Neuronal stem cell (in vitro differentiated cells): ENCODE measurements around the gene PACRG.
A peak's percentile ranks its signal among the peaks of the same experiment; 100 is the strongest.

Experiments
- DNase-seq: peaks from one replicate; pipeline ENCODE4 v3.0.0-alpha.2; 2013; ENCODE audit warnings: low spot score
- H2AFZ ChIP-seq: one replicate; pipeline ENCODE4 v1.6.1; 2013; ENCODE audit warnings: mild to moderate bottlenecking, low read length, inconsistent platforms
- H2AK5ac ChIP-seq: 2 replicates; pipeline ENCODE4 v1.6.1; 2013; ENCODE audit warnings: low read depth, mild to moderate bottlenecking, inconsistent platforms, low read length, moderate library complexity, mixed read lengths
- H2BK120ac ChIP-seq: 2 replicates; pipeline ENCODE4 v1.6.1; 2013; ENCODE audit warnings: low read depth, mild to moderate bottlenecking, inconsistent platforms, low read length, moderate library complexity, mixed read lengths
- H2BK12ac ChIP-seq: one replicate; pipeline ENCODE4 v1.6.1; 2013; ENCODE audit warnings: low read length, inconsistent platforms
- H2BK15ac ChIP-seq: 2 replicates; pipeline ENCODE4 v1.6.1; 2013; ENCODE audit warnings: mild to moderate bottlenecking, low read length, inconsistent platforms, mixed read lengths
- H2BK5ac ChIP-seq: one replicate; pipeline ENCODE4 v1.6.1; 2013; ENCODE audit warnings: inconsistent platforms, mild to moderate bottlenecking, low read length, moderate library complexity
- H3K14ac ChIP-seq: one replicate; pipeline ENCODE4 v1.6.1; 2013; ENCODE audit warnings: low read length, inconsistent platforms
- H3K18ac ChIP-seq: 2 replicates; pipeline ENCODE4 v1.6.1; 2013; ENCODE audit warnings: low read length, inconsistent platforms
- H3K23ac ChIP-seq: 2 replicates; pipeline ENCODE4 v1.6.1; 2013; ENCODE audit warnings: low read depth, mild to moderate bottlenecking, mixed read lengths, low read length, inconsistent platforms; ENCODE audit not compliant: poor library complexity
- H3K27ac ChIP-seq: replicated peaks from 3 replicates; pipeline ENCODE4 v1.5.1; 2013; ENCODE audit warnings: low read length, inconsistent platforms
- H3K27me3 ChIP-seq, 3 experiments: 2 replicates each; pipeline ENCODE4 v1.6.1; 2013; ENCODE audit warnings: low read length in 3 of 3, mild to moderate bottlenecking in 2 of 3, inconsistent platforms in 1 of 3, low read depth in 1 of 3, mixed read lengths in 1 of 3, moderate library complexity in 1 of 3; ENCODE audit not compliant: control insufficient read depth in 3 of 3, insufficient read depth in 3 of 3
- H3K36me3 ChIP-seq, 2 donors: replicated peaks in 1 of 2; 2 replicates each; pipeline ENCODE4 v1.6.1; 2013; ENCODE audit warnings: low read length in 2 of 2; ENCODE audit not compliant: control insufficient read depth in 2 of 2, insufficient read depth in 2 of 2
- H3K4ac ChIP-seq: 2 replicates; pipeline ENCODE4 v1.6.1; 2013; ENCODE audit warnings: inconsistent platforms, mild to moderate bottlenecking, low read length, moderate library complexity
- H3K4me1 ChIP-seq, 2 donors: 1 replicate in 1 of 2; 2 replicates in 1 of 2; pipeline ENCODE4 v1.6.1; 2013; ENCODE audit warnings: low read length in 2 of 2, low read depth in 1 of 2; ENCODE audit not compliant: control insufficient read depth in 2 of 2, insufficient read depth in 1 of 2
- H3K4me2 ChIP-seq: one replicate; pipeline ENCODE4 v1.6.1; 2013; ENCODE audit warnings: mild to moderate bottlenecking, low read length, inconsistent platforms; ENCODE audit not compliant: insufficient read depth, poor library complexity, severe bottlenecking
- H3K4me3 ChIP-seq, 2 donors: 2 replicates each; pipeline ENCODE4 v1.5.1; 2013; ENCODE audit warnings: low read length in 2 of 2, mild to moderate bottlenecking in 2 of 2, inconsistent platforms in 1 of 2, moderate library complexity in 1 of 2
- H3K79me1 ChIP-seq: one replicate; pipeline ENCODE4 v1.6.1; 2013; ENCODE audit warnings: low read depth, mild to moderate bottlenecking, inconsistent platforms, low read length, moderate library complexity
- H3K9ac ChIP-seq: one replicate; pipeline ENCODE4 v1.6.1; 2013; ENCODE audit warnings: mild to moderate bottlenecking, low read depth, low read length, inconsistent platforms; ENCODE audit not compliant: poor library complexity
- H3K9me3 ChIP-seq, 2 donors: replicated peaks in 1 of 2; 2 replicates each; pipeline versions ENCODE3 to v1.6.1; 2013; ENCODE audit warnings: low read length in 2 of 2, mild to moderate bottlenecking in 2 of 2, inconsistent platforms in 1 of 2, low read depth in 1 of 2, mixed read lengths in 1 of 2, moderate library complexity in 1 of 2; ENCODE audit not compliant: control insufficient read depth in 2 of 2, insufficient read depth in 1 of 2
- H4K8ac ChIP-seq: one replicate; pipeline ENCODE4 v1.6.1; 2013; ENCODE audit warnings: low read depth, mild to moderate bottlenecking, inconsistent platforms, low read length, moderate library complexity
- H4K91ac ChIP-seq: one replicate; pipeline ENCODE4 v1.6.1; 2013; ENCODE audit warnings: low read length, low read depth, mild to moderate bottlenecking, inconsistent platforms; ENCODE audit not compliant: poor library complexity
- WGBS, 2 donors: extraction: QIAGEN DNeasy Blood & Tissue Kit; methylation state at CpG; one replicate each; pipeline ENCODE4 v1.1.7; 2013; ENCODE audit warnings: missing lambda C conversion rate in 2 of 2, mixed read lengths in 1 of 2; ENCODE audit not compliant: insufficient read length in 2 of 2, insufficient replicate concordance in 1 of 2; ENCODE audit errors: extremely low coverage in 2 of 2; 5-methylcytosine and 5-hydroxymethylcytosine counted together

The PACRG gene

DNA sequence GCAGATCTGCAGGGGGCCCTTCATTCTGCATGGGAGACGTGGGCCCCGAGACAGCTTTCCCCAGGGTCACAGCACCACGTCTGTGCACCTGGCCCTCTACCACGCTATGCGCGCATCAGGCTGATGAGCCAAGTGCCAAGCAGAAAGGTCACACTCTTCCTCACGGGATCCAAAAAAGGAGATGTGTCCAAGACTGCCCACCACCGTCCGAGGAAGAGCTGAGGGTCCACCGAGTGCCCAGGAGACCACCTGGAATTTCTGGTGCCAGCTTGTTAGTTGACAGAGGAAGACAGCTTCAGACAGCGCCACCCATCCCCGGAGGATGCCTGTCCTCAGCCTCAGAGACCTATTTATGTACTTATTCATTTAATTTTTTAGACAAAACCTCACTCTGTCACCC lies 609.2 kb downstream of the PACRG start:
- no peak overlapping the region for H3K23ac ChIP-seq
- WGBS, 2 donors: no CpG with 5 or more reads among the region's 12 CpGs
- H3K4me3 ChIP-seq: no peak overlapping the region
- no peak overlapping the region for H3K14ac ChIP-seq
- H3K4ac ChIP-seq: no peak overlapping the region
- H2BK12ac ChIP-seq: peak overlapping the region; percentile 97
- no peak overlapping the region for H2AFZ ChIP-seq
- H3K27me3 ChIP-seq: no peaks in the 10 kb centered on the region
- H3K36me3 ChIP-seq: no peaks in the 10 kb centered on the region
- DNase-seq: no peak
- H3K27ac ChIP-seq: no peak overlapping the region
- H3K9me3 ChIP-seq: no peaks in the 10 kb centered on the region
- peaks cover 15 to 45% of the 10 kb centered on the region in 2 donors for H3K4me1 ChIP-seq
- H3K9ac ChIP-seq: no peak overlapping the region
- no peak overlapping the region for H3K4me2 ChIP-seq
- H3K79me1 ChIP-seq: no peaks in the 10 kb centered on the region
- H2BK120ac ChIP-seq: no peak overlapping the region
- no peak overlapping the region for H4K91ac ChIP-seq
- no peak overlapping the region for H2BK5ac ChIP-seq
- peak overlapping the region; percentile 21 for H2BK15ac ChIP-seq
- H4K8ac ChIP-seq: no peak overlapping the region
- no peak overlapping the region for H3K18ac ChIP-seq
- peak overlapping the region; percentile 47 for H2AK5ac ChIP-seq

DNA sequence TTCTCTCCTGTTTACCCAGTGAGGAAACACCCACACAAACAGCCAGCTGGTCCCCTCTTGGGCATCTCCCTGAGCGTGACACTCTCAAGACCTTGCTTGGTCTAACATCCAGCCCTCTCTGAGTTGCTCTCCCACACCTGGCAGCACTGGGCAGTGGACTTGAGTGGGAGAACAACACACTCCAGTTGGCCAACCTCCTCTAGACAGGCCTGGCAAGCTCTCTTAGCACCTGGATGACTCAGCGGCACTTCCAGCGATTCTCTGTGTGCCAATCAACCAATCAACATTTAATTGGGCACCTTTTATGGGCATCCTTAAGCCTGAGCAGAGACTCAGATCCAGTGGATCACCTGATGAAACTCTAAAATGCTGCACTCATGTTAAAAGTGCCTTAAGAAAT lies 610.2 kb downstream of the PACRG start:
- peak overlapping the region; percentile 34 for H2BK12ac ChIP-seq
- no peak overlapping the region for H4K91ac ChIP-seq
- H3K79me1 ChIP-seq: no peaks in the 10 kb centered on the region
- H3K4me2 ChIP-seq: no peak overlapping the region
- peaks cover 17 to 54% of the 10 kb centered on the region in 2 donors for H3K4me1 ChIP-seq
- no peaks in the 10 kb centered on the region for H3K9me3 ChIP-seq
- no peak overlapping the region for H2AFZ ChIP-seq
- no peak overlapping the region for H3K4me3 ChIP-seq
- no peak overlapping the region for H4K8ac ChIP-seq
- no peaks in the 10 kb centered on the region for H3K27me3 ChIP-seq
- H3K36me3 ChIP-seq: no peaks in the 10 kb centered on the region
- no peak for DNase-seq
- H3K14ac ChIP-seq: no peak overlapping the region
- no peak overlapping the region for H3K4ac ChIP-seq
- no peak overlapping the region for H2BK120ac ChIP-seq
- peak overlapping the region; percentile 57 for H2AK5ac ChIP-seq
- no peak overlapping the region for H3K27ac ChIP-seq
- peak overlapping the region; percentile 32 for H2BK15ac ChIP-seq
- H3K23ac ChIP-seq: no peak overlapping the region
- peak overlapping the region; percentile 20 for H3K18ac ChIP-seq
- H3K9ac ChIP-seq: no peak overlapping the region
- H2BK5ac ChIP-seq: no peak overlapping the region
- WGBS, 2 donors: no CpG with 5 or more reads among the region's 3 CpGs

DNA sequence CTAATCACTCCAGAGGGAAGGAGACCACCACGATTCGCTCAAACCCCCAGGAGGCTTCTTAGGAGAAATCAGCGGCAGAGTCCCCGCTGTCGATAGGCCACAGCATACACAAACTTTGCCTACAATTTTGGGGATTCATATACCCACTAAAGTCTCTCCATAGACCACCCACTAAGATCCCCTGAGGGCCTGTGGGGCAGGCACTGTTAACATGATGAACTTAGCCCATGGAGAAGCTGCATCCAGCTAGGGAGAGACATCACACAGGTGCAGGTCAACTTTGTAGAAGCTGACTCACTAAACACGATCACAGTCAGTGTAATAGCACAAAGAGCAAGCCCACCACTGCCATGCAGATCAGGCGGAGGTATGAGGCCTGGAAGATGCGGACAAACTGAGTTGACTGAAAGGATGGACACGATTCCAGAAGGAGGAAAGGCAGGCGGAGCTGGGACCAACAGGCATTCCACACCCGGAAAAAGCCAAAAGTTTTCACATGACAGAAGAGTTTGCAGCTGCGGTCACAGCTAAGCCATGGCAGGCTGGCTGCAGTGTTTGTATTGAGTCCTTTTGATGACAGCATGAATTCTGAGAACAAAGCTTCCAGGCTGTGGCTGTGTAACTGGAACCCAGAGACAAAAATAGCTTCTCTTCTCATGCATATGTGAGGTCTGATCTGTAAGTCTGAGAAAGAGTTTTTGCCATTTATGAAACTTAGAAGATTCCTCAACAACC lies 611.1 kb downstream of the PACRG start:
- Histone ChIP-seq H2BK5ac (no peak overlapping the region), H4K91ac (no peak overlapping the region), H3K23ac (no peak overlapping the region), H3K27ac (no peak overlapping the region), H3K4me2 (no peak overlapping the region), H3K14ac (no peak overlapping the region), H3K4ac (no peak overlapping the region), H3K18ac (peak overlapping the region; percentile 89), H2BK15ac (no peak overlapping the region), H2AFZ (peak overlapping the region; percentile 49), H2AK5ac (no peak overlapping the region), H3K9me3 (no peaks in the 10 kb centered on the region), H2BK120ac (no peak overlapping the region), H4K8ac (no peak overlapping the region), H3K4me3 (peak overlapping the region in 1 of 2 donors; percentile 4), H3K27me3 (no peaks in the 10 kb centered on the region), H3K36me3 (no peaks in the 10 kb centered on the region), H3K9ac (no peak overlapping the region), H3K79me1 (no peaks in the 10 kb centered on the region), H3K4me1 (peaks cover 18 to 59% of the 10 kb centered on the region in 2 donors), H2BK12ac (no peak overlapping the region)
- no peak for DNase-seq
- no CpG with 5 or more reads among the region's 12 CpGs for WGBS, 2 donors

DNA sequence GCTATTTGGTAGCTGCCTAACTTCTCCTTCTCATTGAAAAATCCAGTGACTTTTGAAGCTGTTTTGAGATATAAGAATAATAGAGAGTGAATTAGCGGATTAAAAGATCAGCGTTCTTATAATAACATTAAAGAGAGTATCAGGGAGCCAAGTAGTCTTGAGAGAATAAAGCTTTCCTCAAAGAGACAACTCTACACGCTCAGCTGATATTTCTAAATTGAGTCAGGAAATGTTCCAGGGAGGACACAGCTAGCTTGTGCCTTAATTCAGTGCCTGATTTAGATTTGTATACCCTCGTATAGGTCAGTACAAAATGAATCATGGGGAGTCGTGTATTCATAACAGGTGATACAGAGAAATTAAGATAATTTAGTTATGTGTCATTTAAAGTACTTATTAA lies 611.7 kb downstream of the PACRG start:
- H3K79me1 ChIP-seq: no peaks in the 10 kb centered on the region
- H2BK15ac ChIP-seq: no peak overlapping the region
- no peak for DNase-seq
- no peak overlapping the region for H4K8ac ChIP-seq
- H3K4me2 ChIP-seq: no peak overlapping the region
- no peak overlapping the region for H3K4me3 ChIP-seq
- no peak overlapping the region for H3K14ac ChIP-seq
- H3K18ac ChIP-seq: no peak overlapping the region
- WGBS, 2 donors: no CpG with 5 or more reads among the region's 5 CpGs
- no peak overlapping the region for H3K9ac ChIP-seq
- H2BK5ac ChIP-seq: no peak overlapping the region
- H2AK5ac ChIP-seq: no peak overlapping the region
- H3K23ac ChIP-seq: no peak overlapping the region
- H3K4ac ChIP-seq: no peak overlapping the region
- H2BK120ac ChIP-seq: no peak overlapping the region
- H3K4me1 ChIP-seq: peaks cover 18 to 59% of the 10 kb centered on the region in 2 donors
- H4K91ac ChIP-seq: no peak overlapping the region
- no peaks in the 10 kb centered on the region for H3K9me3 ChIP-seq
- H2AFZ ChIP-seq: peak overlapping the region; percentile 49
- H3K36me3 ChIP-seq: no peaks in the 10 kb centered on the region
- H2BK12ac ChIP-seq: no peak overlapping the region
- no peaks in the 10 kb centered on the region for H3K27me3 ChIP-seq
- no peak overlapping the region for H3K27ac ChIP-seq
